ENCODE data around the gene PITPNM1. TPM values are rescaled to one million over a fixed set of nuclear protein-coding genes. Genes with fewer than 3 reads are reported as not detected.

The PITPNM1 gene
- total RNA-seq, 4 donors from 2014 or later, result 7.9 to 89.7 (median 15.2) TPM

GRCh38 chr11:67494371-67495233 lies 10.6 kb downstream of the PITPNM1 start:
- no peaks in the 10 kb centered on the region for H3K36me3 ChIP-seq
- DNase-seq, result no peak
- H3K4me3 ChIP-seq, result no peak overlapping the region
- TF ChIP-seq CTCF (IDR thresholded peaks at IDR 0.05), result no peak
- no peak for TF ChIP-seq POLR2A (IDR thresholded peaks at IDR 0.05)
- H3K27ac ChIP-seq, result no peak overlapping the region
- no peaks in the 10 kb centered on the region for H3K9me3 ChIP-seq
- no peaks in the 10 kb centered on the region for H3K27me3 ChIP-seq
- H3K4me1 ChIP-seq, result no peaks in the 10 kb centered on the region
- intact Hi-C loops (cut with DNase I; ENCODE audit: low total_unique reads), result no loop called here

GRCh38 chr11:67493548-67494370 lies 11.4 kb downstream of the PITPNM1 start:
- Histone ChIP-seq H3K27ac (no peak overlapping the region), H3K27me3 (no peaks in the 10 kb centered on the region), H3K4me3 (no peak overlapping the region), H3K9me3 (no peaks in the 10 kb centered on the region), H3K36me3 (no peaks in the 10 kb centered on the region), H3K4me1 (no peaks in the 10 kb centered on the region)
- no peak for DNase-seq
- intact Hi-C loops (cut with DNase I; ENCODE audit: low total_unique reads), result no loop called here
- TF ChIP-seq POLR2A (IDR thresholded peaks at IDR 0.05), result no peak
- no peak for TF ChIP-seq CTCF (IDR thresholded peaks at IDR 0.05)

- Histone ChIP-seq H3K4me3 (no peak overlapping the region), H3K9me3 (no peaks in the 10 kb centered on the region), H3K27ac (no peak overlapping the region), H3K4me1 (no peaks in the 10 kb centered on the region), H3K36me3 (no peaks in the 10 kb centered on the region), H3K27me3 (no peaks in the 10 kb centered on the region)
- TF ChIP-seq CTCF (IDR thresholded peaks at IDR 0.05), result no peak
- TF ChIP-seq POLR2A (IDR thresholded peaks at IDR 0.05), result no peak
- DNase-seq, result no peak
- intact Hi-C loops (cut with DNase I; ENCODE audit: low total_unique reads), result no loop called here
Observed at GRCh38 chr11:67492801-67493547, 12.2 kb downstream of the PITPNM1 start.

GRCh38 chr11:67492069-67492727 lies 13.0 kb downstream of the PITPNM1 start:
- Histone ChIP-seq H3K27me3 (no peaks in the 10 kb centered on the region), H3K9me3 (no peaks in the 10 kb centered on the region), H3K27ac (no peak overlapping the region), H3K4me1 (no peaks in the 10 kb centered on the region), H3K36me3 (no peaks in the 10 kb centered on the region), H3K4me3 (no peak overlapping the region)
- DNase-seq, result no peak
- intact Hi-C loops (cut with DNase I; ENCODE audit: low total_unique reads), result no loop called here
- TF ChIP-seq CTCF (IDR thresholded peaks at IDR 0.05) (no peak), POLR2A (IDR thresholded peaks at IDR 0.05) (no peak)
